Panc1 (cell line): ENCODE results near the gene RIMBP2. TPM values are rescaled to one million over a fixed set of nuclear protein-coding genes. Genes with fewer than 3 reads are reported as not detected.

Source experiments
- ATAC-seq: fragments of 200-7000 bp; cut with Tn5 transposase; 2 replicates; pipeline ENCODE4 v1.9.1; 2020; ENCODE audit warnings: mild to moderate bottlenecking, moderate library complexity
- BruUV-seq: library from RNA; stranded (reverse); fragments of 400-500 nt; replicated peaks from 2 replicates; lab custom pipeline; 2021; lab: Mats Ljungman, UMichigan
- CTCF ChIA-PET: fragments of 300-600 bp; sonication (Branson Sonifier 250); formaldehyde crosslinking; loops from one replicate; lab custom pipeline; 2022; ENCODE audit warnings: antibody characterized with exemption; lab: Charles Lee
- POLR2A ChIA-PET: fragments of 300-600 bp; sonication (Branson Sonifier 250); formaldehyde crosslinking; loops from one replicate; lab custom pipeline; 2022; ENCODE audit warnings: antibody characterized with exemption; lab: Charles Lee
- DNase-seq: peaks from one replicate; pipeline ENCODE4 v3.0.0-alpha.2; 2010; ENCODE audit warnings: low read depth, low spot score
- H3K27ac ChIP-seq: 2 replicates; pipeline ENCODE4 v1.5.1; 2011; ENCODE audit warnings: mild to moderate bottlenecking, low read length, inconsistent platforms
- H3K27me3 ChIP-seq: fragments of 200-500 bp; sonication (Bioruptor generic); 2 replicates; pipeline ENCODE4 v1.6.0; 2014; ENCODE audit warnings: low read length, inconsistent platforms; ENCODE audit not compliant: control insufficient read depth, insufficient read depth
- H3K36me3 ChIP-seq: fragments of 200-500 bp; sonication (Bioruptor generic); 2 replicates; pipeline ENCODE4 v1.5.1; 2014; ENCODE audit warnings: inconsistent platforms, mild to moderate bottlenecking, low read length, moderate library complexity; ENCODE audit not compliant: control insufficient read depth, insufficient read depth
- H3K4me1 ChIP-seq: 2 replicates; pipeline ENCODE4 v1.5.1; 2011; ENCODE audit warnings: inconsistent platforms, mild to moderate bottlenecking, low read length, moderate library complexity; ENCODE audit not compliant: control insufficient read depth, insufficient read depth
- H3K4me3 ChIP-seq, 2 experiments: 2 replicates each; pipeline ENCODE4 v1.5.1; 2011 to 2012; ENCODE audit warnings: low read depth in 2 of 2, low read length in 2 of 2, mild to moderate bottlenecking in 2 of 2, inconsistent platforms in 1 of 2, moderate library complexity in 1 of 2
- H3K9me3 ChIP-seq: fragments of 200-500 bp; sonication (Bioruptor generic); 2 replicates; pipeline ENCODE4 v1.5.1; 2014; ENCODE audit warnings: low read depth, mild to moderate bottlenecking, inconsistent platforms, low read length, moderate library complexity; ENCODE audit not compliant: control insufficient read depth, insufficient read depth
- CTCF ChIP-seq: fragments of 450-650 bp; IDR thresholded peaks from 2 replicates; pipeline ENCODE4 v1.5.1; 2017; ENCODE audit warnings: mild to moderate bottlenecking
- POLR2AphosphoS5 ChIP-seq: IDR thresholded peaks from 2 replicates; pipeline ENCODE4 v1.6.1; 2012; ENCODE audit warnings: mild to moderate bottlenecking, low read depth, low read length, moderate library complexity
- SIN3A ChIP-seq: IDR thresholded peaks from 2 replicates; pipeline ENCODE4 v1.6.1; 2012; ENCODE audit warnings: low read depth, mild to moderate bottlenecking, low read length, moderate library complexity, borderline replicate concordance; ENCODE audit not compliant: insufficient read depth
- TCF7L2 ChIP-seq: IDR thresholded peaks from 2 replicates; pipeline ENCODE4 v1.6.1; 2011; ENCODE audit warnings: mild to moderate bottlenecking, low read depth, low read length, inconsistent platforms
- in situ Hi-C: cut with HindIII; loops from 2 replicates; pipeline ENCODE4 v1.10.0; 2016; ENCODE audit warnings: low sequenced_read_pairs, low pct_unique_long_range_greater_than_20kb
- intact Hi-C: fragments of 100-400 bp; cut with micrococcal nuclease; formaldehyde crosslinking; loops from one replicate; pipeline ENCODE4 v1.10.0; 2022; ENCODE audit not compliant: unreplicated experiment
- total RNA-seq: library from RNA; stranded (reverse); gene quantifications from one replicate; pipeline ENCODE4 v1.2.1, GENCODE V29; 2021; ENCODE audit not compliant: unreplicated experiment
- TF ChIP-seq, protein P1 (sequence below), 2 experiments: IDR thresholded peaks; 2 replicates each; pipeline ENCODE4 v1.6.1; 2011 to 2012; ENCODE audit warnings: low read depth in 2 of 2, control low read depth in 1 of 2, low read length in 1 of 2, mild to moderate bottlenecking in 1 of 2, moderate library complexity in 1 of 2; ENCODE audit not compliant: insufficient read depth in 1 of 2

The RIMBP2 gene
- total RNA-seq, 1 experiment from 2014 or later, result not detected

DNA sequence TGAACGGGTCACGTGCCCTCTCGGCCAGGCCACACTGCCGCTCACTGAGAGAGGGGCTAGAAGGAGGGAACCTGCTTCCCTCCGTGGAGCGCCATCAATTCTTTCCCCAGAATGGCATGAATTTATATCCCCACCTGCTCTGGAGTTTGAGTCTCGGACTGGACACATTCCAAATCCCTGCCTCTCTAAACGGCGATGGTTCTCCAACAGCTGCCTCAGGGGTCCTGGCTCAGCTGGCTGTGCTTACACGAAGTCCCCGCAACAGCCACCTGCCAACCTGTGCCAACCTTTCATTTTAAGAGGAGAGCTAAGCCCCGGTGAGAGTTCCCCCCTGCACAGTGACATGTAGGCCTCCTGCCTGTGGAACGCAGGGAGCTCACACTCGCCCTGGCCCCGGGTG, 73.2 kb downstream of the RIMBP2 start:
- Histone ChIP-seq H3K27me3 (peaks cover 2% of the 10 kb centered on the region; the same call in 1 of the 2 replicates), H3K36me3 (no peaks in the 10 kb centered on the region), H3K27ac (no peak overlapping the region), H3K9me3 (no peaks in the 10 kb centered on the region), H3K4me1 (no peaks in the 10 kb centered on the region), H3K4me3 (no peak overlapping the region)
- intact Hi-C loops, result no loop called here
- DNase-seq, result no peak
- in situ Hi-C loops, result no loop called here
- no TSS peak for BruUV-seq
- ATAC-seq, result no peak
- TF ChIP-seq TCF7L2, result no peak
- no peak for TF ChIP-seq POLR2AphosphoS5
- no peak for TF ChIP-seq SIN3A
- TF ChIP-seq, protein P1, sequence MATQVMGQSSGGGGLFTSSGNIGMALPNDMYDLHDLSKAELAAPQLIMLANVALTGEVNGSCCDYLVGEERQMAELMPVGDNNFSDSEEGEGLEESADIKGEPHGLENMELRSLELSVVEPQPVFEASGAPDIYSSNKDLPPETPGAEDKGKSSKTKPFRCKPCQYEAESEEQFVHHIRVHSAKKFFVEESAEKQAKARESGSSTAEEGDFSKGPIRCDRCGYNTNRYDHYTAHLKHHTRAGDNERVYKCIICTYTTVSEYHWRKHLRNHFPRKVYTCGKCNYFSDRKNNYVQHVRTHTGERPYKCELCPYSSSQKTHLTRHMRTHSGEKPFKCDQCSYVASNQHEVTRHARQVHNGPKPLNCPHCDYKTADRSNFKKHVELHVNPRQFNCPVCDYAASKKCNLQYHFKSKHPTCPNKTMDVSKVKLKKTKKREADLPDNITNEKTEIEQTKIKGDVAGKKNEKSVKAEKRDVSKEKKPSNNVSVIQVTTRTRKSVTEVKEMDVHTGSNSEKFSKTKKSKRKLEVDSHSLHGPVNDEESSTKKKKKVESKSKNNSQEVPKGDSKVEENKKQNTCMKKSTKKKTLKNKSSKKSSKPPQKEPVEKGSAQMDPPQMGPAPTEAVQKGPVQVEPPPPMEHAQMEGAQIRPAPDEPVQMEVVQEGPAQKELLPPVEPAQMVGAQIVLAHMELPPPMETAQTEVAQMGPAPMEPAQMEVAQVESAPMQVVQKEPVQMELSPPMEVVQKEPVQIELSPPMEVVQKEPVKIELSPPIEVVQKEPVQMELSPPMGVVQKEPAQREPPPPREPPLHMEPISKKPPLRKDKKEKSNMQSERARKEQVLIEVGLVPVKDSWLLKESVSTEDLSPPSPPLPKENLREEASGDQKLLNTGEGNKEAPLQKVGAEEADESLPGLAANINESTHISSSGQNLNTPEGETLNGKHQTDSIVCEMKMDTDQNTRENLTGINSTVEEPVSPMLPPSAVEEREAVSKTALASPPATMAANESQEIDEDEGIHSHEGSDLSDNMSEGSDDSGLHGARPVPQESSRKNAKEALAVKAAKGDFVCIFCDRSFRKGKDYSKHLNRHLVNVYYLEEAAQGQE (IDR thresholded peaks at IDR 0.05; ENCODE audit: insufficient read depth in 1 of 2, low read depth in 2 of 2, low read length in 1 of 2), result no peak
- no peak for TF ChIP-seq CTCF
- CTCF ChIA-PET, result no interaction called here
- POLR2A ChIA-PET, result no interaction called here

- POLR2A ChIA-PET, result no interaction called here
- intact Hi-C loops, result no loop called here
Observed at GRCh38 chr12:130641533-130642184, 74.4 kb downstream of the RIMBP2 start.

More at GRCh38 chr12:130641533-130642184, 74.4 kb downstream of the RIMBP2 start:
- TF ChIP-seq SIN3A (no peak), POLR2AphosphoS5 (no peak), TCF7L2 (no peak), CTCF (no peak)
- TF ChIP-seq, protein P1 (IDR thresholded peaks at IDR 0.05; ENCODE audit: insufficient read depth in 1 of 2, low read depth in 2 of 2, low read length in 1 of 2), result no peak
- no peaks in the 10 kb centered on the region for H3K36me3 ChIP-seq
- no peaks in the 10 kb centered on the region for H3K4me1 ChIP-seq
- ATAC-seq (no peak), DNase-seq (no peak)
- in situ Hi-C loops, result no loop called here
- no peak overlapping the region for H3K4me3 ChIP-seq
- peaks cover 4% of the 10 kb centered on the region; the same call in 1 of the 2 replicates for H3K27me3 ChIP-seq
- H3K9me3 ChIP-seq, result no peaks in the 10 kb centered on the region
- no peak overlapping the region for H3K27ac ChIP-seq
- BruUV-seq, result no TSS peak
- CTCF ChIA-PET, result no interaction called here
